GM19239 (cell line): Measurements from ENCODE around the gene CAMTA1.

Experiments used
- DNase-seq: peaks from one replicate; pipeline ENCODE4 v3.0.0; 2011; ENCODE audit warnings: low spot score; ENCODE audit not compliant: insufficient read length
- FAIRE-seq: peaks from 2 replicates; lab custom pipeline; 2011; peaks lifted over from hg19 to GRCh38; lab: Jason Lieb, UNC

Gene CAMTA1

DNA sequence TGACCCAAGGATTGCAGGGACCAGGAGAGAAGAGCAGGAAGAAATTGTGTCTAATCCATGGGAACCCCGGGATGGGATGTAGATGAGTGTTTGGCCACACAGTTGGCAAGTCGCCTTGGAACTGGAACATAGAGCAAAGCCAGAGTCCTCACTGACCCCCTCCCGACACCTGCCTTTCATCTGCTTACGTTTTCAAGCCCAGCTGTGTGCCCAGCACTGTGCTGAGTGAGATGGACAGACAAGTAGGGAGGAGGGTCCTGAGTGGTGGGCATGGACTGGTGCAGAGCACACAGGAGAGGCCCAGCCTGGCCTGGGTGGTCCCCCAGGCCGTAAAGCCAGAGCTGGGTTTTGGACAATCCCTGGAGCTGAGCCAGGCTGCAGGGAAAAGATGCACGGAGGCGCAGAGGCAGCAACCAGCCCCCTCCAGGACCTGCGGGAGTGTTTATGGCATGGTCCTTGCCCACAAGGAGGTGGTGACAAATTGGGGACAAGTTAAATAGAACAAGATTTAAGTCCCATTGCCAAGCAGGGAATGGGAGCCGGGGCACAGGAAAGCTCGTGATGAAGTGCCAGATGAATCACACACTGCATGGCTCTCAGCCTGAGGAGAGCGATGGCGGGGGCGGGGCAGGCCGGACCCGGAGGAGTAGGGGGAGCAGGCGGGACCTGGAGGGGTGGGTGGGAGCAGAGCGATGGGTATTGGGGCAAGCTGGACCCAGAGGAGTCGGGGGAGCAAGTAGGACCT is 828.0 kb downstream of the CAMTA1 start:
- no peak for FAIRE-seq
- no peak for DNase-seq

DNA sequence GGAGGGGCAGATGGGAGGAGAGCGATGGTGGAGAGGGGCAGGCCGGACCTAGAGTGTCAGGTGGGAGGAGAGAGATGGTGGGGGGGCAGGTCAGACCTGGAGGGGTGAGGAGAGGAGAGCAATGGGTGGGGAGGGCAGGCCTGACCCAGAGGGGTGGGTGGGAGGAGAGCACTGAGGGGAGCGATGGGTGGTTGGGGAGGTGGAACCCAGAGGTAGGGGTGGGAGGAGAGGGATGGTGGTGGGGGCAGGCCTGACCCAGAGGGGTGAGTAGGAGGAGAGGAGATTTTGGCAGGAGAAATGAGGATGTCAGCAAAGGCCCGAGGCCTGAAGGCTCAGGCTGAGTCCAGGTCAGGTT is 828.6 kb downstream of the CAMTA1 start:
- DNase-seq (no peak), FAIRE-seq (no peak)

DNA sequence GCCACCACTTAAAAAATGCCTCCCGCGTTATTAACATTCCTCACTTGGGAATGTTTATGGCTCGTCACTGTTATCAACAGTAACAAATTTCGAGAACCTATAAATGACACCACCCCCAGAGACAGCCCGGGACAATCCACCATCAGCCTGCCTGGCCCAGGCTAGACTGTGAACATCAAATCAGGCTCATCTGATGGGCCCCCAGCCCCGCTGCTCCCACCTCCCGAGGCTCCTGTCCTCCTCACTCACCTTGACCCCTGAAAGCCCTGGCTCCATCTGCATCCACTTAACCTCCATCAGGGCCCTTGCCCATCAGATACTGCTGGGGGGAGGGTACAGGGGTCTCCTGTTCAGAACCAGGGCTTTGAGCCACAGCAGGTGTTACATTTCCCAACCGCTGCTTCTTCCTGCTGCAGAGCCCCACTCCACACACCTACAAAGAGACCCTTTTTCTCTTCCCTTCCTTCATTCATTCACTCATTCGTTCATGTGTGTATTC is 829.4 kb downstream of the CAMTA1 start:
- DNase-seq (no peak), FAIRE-seq (no peak)

DNA sequence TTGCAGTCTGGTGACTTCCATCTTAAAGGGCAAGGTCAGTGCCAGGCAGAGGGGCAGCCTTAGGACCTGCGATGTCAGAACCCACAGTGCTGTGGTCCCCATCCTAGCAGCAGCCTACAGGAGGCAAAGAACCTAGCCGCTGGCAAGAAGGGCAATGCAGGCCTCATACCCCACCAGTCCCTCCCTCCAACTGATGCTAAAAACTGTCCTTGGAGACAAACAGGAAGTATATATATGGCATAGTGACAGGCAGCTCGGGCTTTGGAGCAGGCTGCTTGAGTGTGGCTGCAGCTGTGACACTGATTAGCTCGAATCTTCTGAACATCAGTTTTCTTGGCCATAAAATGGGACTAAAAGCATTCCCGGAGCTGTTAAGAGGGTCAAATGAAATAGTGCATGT is 829.9 kb downstream of the CAMTA1 start:
- FAIRE-seq (no peak), DNase-seq (no peak)

DNA sequence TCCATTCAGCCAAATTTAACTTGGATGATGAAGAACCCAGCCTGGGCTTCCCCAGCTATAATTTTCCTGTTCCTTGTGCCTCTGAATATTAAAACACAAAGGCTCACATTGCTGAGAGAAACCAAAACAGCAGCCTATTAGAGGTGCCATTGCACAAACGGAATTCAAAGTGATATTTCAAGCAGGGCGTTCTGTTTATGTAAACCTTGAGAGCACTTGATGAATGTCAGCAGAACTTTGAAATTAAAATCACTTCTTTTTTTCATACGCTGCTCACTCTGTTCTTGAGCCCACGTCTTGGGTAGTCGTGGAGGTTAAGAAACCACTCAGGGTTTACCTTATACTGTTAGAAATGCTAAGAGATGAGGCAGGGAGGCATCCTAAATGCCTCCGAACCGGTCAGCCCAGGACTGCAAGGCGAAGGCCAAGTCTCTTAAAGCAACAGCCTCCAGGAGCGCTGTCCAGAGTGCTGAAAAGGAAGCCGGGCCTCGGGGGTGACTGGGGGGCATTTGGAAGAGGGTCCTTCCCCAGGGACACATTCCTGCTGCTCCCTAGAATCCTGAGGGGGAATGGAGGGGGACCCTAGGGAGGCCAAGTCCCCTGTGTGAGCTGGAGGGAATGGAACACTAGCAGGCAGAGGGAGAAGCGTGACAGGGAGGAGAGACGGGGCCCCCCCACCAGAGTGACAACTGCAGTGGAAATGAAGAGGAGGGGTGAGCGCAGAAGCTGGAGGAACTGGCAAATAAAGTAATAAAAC is 831.0 kb downstream of the CAMTA1 start:
- DNase-seq (peak; percentile 34), FAIRE-seq (no peak)

DNA sequence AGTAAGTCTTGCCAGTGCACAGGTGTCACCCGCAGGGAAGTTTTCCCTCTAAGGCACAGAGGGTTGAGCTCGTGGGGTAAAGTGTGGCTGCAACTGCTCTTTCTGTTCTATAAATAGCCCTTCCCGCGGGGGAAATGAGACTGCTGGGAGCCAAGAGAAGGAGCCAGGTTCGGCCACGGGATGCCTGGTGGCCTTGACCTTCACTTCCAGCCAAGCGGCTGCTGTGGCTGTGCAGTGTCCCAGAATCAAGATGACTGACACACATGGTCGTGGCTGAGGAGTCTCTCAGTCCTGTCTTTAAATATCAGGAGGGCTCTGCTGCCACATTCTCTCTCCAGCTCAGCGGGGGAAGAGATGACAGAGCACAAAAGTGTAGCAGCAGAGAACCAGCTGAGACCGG is 831.7 kb downstream of the CAMTA1 start:
- DNase-seq (no peak), FAIRE-seq (no peak)

DNA sequence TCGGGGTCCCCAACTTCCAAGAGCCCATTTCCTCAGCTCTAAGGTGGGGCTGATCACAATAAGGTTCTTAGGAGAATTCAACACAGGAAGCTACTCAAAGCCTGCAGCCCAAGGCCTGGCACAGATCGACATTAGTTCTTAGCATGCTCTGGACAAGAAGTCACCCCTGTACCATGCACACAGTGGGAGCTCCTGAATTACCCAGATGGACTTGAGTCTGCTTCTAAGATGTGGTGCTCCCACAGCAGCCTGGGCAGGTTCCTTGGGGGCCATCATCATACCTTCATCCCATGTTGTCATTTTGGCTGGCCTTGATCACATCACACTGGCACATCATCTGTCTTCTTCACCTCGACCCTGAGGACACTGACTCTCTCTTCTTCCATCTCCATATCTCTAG is 832.6 kb downstream of the CAMTA1 start:
- FAIRE-seq = no peak
- no peak for DNase-seq

DNA sequence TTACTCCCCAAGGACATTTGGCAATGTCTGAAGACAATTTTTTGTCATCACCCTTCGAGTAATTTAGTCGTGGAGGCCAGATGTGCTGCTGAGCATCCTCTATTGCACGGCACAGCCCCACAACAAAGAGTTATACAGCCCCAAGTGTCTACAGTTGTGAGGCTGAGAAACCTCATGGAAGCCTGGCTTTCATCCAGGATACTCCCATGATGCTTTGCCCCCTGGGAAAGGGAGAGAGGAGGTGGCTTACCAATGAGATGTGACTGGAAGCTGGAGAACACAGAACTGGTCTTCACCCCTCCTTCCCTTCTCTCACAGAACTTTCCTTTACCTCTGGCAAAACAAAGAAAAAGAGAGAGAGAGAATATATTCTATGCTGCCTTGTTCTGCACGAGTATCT is 834.9 kb downstream of the CAMTA1 start:
- FAIRE-seq = no peak
- DNase-seq = no peak

DNA sequence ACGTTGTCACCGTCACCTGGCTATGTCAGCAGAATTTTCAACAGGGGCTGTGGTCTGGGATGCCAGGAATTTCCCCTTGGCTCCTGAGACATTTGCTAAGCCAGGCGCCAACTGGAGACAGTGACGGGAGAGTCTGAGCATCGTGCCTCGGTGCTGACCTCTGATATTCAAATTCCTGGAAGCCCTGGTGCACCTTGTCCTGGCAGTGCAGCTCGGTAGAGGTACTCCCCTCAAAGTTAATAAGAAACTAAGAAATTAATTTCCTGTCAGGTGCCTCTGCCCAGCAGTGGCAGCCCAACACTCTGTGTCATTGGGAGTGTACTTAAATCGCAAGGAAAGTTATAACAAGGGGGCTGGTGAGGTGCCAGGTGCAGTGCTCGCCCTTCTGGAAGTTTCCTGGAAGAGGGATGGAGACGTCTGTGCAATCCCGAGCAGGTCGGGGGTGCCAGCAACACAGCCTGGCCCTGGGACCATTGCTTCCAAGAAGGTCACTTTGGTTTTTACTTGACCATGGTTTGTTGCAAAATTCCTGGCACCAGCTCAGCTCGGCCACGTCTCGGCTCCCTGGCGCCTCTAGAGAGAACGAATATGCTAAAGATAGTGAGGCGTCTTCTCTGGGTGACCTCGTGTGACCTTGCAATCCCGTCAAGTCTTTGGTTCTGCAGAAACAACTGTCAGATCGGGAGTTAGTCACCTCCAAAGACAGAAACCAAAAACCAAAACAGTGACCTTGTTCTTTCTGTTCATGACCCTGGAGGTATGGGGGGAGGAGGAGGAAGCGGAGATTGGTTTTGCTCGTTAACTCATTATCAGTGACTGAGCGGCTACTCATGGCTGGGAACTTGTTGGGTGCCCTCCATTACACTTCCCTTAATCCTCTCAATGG is 836.3 kb downstream of the CAMTA1 start:
- no peak for FAIRE-seq

DNA sequence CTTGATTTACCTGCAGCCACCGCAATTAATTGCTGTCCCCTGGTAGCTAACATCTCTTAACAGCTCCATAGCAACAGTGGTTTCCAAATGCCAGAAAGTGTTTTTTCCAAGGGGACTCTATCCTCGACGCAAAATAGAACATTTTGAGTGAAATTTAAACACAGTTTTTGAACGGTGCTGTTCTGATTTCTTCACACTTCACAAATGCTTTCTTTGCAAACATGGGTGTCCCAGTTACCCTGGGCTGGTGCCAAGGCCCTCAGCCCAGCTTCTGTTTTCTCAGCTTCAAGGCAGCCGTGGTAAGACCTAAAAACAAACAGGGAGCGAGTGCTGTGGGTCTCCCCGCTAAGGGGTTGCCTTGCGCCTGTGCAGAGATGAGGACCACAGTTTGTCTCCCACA is 838.6 kb downstream of the CAMTA1 start:
- DNase-seq (no peak), FAIRE-seq (no peak)

More for the DNA sequence above, 836.3 kb downstream of the CAMTA1 start:
- DNase-seq = no peak

DNA sequence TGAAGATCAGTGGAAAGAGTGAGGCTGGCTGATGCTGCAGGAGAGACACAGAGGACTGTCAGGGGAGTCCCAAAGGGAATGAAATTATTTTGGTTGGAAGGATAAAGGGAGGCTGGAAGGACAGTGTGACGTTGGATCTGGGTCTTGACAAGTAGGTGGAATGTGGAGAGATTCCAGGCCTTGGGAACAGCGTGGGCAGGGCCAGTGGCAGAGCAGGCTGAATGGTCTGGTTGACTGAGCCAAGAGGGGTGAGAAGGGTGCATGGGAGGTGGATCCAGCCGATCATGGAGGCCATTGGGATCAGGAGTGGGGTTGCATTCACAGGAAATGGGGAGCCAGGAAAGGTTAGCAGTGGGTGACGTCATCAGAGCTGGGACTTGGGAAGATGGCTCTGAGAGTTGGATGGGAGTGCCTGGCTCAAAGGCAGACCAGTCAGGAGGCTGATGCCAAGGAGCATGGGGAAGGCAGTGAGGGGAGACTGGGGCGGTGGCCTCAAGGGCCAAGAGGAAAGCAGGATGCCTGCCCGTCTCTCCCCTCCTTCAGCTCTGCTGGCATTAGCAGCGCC is 839.6 kb downstream of the CAMTA1 start:
- DNase-seq (no peak), FAIRE-seq (no peak)

DNA sequence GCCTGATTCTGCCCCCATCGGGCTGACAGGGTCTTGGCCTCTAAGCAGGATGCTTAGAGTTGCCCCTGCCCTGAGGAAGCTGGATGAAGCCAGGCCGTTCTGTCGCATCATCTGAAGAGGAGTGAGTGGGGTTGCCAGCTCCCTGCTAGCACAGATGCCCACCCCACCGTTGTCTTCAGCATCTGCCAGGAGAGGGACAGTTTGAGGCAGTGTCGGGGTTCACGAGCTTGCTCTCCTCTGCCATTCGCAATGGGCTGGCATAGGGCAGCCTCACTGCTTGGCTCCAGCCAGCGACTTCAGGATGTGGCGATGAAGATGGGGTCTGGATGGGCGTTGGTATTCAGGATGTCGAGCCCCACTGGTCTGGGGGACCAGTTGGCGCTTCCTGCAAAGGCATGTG is 840.1 kb downstream of the CAMTA1 start:
- FAIRE-seq (no peak), DNase-seq (no peak)

DNA sequence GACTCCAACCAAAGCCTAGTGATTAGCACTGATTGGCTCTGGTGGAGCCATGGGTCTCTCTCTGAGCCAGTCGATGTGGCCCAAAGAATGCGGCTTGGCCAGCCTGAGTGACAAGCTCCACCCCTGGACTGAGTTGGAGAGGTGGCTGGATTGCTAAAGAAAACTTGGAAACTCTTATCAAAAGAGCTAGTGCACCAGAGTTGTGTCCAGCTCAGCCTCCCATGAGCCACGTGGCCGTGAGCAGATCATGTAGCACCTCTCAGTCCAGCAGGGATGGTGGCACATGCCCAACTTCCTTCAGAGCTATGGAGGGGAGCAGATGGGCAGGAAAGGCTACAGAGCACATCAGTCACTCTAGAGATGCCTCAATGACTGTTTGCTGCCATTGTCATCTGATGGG is 843.0 kb downstream of the CAMTA1 start:
- FAIRE-seq (no peak), DNase-seq (no peak)

DNA sequence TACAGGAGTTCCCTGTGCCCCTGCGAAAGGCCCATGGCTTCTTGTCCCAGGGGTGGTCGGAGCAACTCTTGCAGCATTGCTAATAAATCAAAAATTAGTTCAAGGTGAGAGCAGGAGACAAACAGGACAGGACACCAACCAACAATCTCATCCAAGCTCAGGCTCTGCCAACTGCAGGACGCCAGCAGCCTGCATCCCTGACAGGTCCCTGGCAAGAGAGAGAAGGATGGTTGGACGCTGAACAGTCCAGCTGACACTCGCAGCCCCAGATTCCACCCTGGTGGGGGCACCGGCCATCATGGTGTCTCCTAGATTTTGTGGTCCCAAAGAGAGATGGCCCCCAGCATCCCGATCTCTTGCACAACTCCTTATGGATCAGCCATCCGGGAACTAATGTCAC is 843.8 kb downstream of the CAMTA1 start:
- FAIRE-seq = no peak
- DNase-seq = no peak

DNA sequence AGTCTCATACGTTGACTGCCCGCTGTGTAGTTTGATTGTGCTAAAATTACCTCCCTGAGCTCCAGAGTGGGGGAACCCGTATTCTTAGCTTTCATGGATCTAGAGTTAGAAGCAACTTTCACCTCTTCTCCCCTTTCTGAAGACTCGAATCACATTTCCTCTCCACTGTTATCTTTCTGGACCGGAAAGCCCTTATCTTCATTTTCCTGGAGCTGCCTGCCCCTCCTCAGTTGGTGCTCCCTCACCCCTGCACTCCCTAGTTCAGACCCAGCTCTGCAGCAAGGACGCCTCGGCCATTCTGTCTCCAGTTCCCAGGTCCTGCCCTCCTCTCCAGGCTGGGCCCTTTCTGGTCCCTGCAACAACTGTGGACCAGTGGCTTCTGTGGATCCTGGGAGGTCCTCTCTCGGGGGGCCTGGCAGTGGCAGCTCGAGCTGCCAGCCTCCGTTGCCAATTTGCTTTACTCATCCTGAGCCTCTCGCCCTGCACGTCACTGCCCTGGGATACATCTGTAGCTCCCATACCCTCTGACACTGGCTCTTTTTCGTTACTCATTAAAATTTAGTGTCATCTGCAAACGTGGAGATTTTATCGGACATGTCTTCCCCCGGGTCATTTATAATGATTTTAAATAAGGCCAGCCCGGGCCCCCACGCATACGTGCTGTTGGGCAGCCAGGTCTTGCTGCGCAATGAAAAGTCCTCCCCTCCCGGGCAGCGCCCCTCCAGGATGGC is 844.4 kb downstream of the CAMTA1 start:
- FAIRE-seq = no peak
- DNase-seq = no peak

DNA sequence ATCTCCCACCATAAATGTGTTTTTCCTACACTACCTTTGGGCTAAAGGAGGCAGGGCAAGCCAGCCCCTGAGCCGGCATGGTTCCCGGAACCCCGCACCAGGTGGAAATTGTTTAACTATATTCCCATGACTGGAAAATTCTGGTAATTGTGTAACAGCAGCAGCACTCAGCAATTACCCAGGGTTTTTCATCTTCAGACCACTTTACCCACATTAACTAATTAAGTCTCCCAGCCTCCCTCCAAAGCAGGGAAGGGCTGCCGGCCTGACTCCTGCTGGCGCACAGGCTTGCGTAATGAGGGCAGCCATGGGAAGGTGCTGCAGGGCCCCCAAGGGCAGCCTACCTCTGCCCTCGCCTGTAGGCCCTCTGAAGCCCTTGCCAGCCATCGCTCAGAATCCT is 845.1 kb downstream of the CAMTA1 start:
- FAIRE-seq = no peak
- no peak for DNase-seq

DNA sequence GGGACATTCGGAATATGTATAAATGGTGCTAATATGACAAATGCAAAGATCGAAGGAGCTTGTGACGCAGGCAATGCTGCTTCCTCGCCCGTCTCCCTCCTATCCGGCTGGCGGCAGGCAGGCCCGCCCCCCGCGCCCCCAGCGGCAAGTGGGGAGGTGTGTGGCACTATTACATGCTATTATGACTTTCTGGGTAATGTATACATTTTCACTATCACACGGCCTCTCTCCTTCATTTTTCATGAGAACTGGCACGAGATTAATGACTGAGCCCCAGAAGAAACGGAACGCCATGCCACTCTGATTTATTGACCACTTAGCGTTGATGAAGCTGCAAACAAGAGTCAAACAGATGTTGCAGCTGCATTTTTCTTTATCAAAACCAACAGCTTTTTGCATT is 846.9 kb downstream of the CAMTA1 start:
- DNase-seq (no peak), FAIRE-seq (no peak)

DNA sequence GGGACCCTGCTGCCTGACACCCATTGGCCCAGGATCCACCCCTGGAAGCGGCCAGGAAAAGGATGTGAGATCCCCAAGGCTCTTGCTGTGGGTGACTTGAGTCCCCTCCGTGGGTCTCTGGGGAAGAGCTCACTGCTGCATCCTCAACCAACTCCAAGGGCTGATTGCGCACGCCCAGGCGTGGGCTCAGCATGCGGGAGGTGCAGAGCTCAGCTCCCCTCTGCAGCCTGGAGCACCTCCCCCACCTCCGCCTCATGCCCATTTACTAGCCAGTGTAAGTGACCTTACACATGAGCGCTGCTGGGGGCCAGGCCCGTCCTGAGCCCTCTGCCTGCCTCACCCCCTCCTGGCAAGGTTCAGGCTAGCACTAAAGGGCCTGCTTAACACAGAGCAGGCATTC is 847.4 kb downstream of the CAMTA1 start:
- DNase-seq (no peak), FAIRE-seq (no peak)

DNA sequence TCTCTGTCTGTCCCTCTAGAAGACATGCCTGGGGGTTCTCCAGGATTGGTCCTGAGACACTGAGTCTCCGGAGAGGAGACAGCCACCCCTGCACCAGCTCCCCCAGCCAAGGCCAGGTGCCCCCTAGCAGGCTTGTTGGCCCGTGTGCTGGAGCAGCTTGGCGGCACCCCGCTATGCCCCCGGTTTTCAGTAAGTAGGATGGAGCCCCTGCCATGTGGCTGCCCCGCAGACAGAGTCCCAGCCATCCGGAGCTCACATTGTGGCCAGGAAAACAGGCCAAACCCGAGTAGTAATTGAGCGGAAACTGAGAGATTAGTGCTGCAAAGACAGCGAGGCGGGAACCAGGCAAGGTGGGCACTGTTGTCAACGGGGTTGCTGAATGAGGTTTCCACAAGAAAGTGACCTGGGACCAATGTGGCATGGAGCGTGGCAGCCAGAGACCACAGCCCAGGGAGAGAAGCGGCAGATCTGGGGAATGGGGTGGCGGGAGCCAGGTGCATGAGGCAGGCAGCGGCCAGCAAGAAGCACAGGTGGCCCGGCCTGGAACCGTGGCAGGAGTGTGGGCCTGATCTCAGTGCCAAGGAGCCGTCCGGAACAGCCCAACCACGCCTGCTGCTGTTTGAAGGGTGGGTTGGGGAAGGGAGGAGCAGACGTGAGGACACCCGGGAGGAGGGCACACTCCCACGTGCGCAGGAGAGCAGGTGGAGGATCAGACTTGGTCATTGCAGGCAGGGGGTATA is 848.4 kb downstream of the CAMTA1 start:
- FAIRE-seq = no peak
- DNase-seq = no peak
